HG02763 (cell line): ENCODE data around the gene UAP1.
"Not testable (repeated sequence)": the region's sequence is repeated elsewhere in the genome, so short reads cannot be mapped to it uniquely, and the experiment has no call there.

Experiments
- ATAC-seq: cut with Tn5 transposase; IDR thresholded peaks from one replicate; pipeline ENCODE4 v1.9.1; 2021; ENCODE audit warnings: mild to moderate bottlenecking, moderate library complexity; ENCODE audit not compliant: unreplicated experiment

Gene UAP1

DNA sequence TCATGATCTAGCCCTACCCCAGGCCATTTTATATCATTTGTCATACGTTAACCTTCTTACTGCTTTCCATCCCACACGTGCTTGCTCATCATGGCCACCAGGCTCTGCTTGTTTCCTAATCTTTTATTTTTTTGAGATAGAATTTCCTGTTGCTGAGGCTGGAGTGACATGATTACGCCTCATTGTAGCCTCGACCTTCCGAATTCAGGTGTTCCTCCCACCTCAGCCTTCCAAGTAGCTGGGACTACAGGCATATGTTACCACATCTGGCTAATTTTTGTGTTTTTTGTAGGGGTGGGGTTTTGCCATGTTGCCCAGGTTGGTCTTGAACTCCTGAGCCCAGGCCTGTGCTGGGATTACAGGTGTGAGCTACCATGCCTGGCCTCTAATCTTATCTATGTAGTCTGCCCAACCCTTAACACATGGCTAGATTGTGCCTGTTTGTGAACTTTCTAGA is 3.3 kb downstream of the UAP1 start:
- ATAC-seq: no peak

DNA sequence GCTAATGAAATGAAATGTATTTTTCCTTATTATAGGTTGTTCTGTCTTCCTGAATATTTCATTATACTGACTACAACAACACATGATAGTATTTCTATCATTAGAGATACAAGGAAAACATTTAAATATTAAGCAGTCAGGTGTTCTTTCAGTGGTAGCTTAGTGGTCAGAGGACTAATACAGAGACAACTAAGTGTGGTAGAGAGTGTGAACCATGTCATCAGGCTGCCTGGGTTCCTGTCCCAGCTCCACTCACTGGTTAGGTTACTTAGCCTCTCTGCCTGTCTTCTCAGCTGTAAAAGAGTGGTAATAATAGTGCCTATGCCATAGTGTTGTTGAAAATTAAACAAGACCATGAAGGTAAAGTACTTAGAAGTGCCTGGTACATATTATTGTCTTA is 3.9 kb downstream of the UAP1 start:
- no peak for ATAC-seq

DNA sequence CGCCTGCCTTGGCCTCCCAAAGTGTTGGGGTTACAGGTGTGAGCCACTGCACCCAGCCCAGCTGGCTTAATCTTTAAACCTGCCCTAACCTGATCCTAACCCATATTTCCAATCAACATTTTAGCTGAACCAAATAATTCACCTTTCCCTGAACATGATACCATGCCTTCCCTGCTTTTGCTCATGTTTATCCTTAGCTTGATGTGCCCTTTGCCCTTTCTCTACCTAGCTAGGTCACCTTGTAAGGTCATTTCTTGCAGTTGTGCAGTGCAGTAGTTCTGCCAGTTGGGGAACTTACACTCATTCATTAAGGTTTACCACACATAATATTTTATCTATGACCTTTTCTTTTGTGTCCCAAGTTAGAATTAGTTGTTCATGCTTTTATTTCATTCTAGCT is 5.3 kb downstream of the UAP1 start:
- ATAC-seq: no peak

DNA sequence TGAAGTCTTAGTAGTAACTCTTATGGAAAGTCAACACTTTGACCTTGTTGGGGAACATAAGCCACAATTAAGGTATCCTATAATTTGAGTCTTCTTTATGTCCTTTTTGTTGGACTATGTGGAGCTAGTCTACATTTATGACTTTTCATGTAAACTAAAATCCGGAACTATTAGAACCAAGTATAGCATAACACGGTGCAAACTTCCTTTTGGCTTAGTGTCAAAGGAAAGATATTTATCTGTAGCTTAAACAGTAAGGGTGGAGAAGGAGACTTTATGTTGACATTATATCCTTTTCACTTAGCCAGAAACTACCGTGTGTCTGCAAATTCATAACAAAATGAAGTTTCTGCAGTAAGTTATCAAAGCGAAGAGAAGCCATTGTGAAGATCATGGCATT is 7.3 kb downstream of the UAP1 start:
- no peak for ATAC-seq

DNA sequence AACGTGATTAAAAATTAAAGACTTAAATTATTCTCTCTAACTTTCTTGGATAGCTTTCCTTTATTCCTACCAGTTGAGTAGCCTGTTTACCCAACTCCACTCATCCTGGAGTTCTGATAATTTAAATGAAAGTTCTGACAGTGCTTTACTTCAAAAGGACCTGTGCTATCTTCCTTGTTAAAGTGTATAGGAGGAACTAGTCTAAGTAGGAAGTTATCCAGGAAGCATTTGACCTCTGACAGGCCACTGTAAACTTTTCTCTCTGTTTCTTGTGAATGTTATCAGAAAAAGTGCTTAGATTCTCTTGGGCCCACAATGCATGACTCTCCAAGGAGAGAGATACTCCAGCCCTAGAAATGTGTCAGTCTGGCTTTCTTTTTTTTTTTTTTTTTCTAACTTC is 9.2 kb downstream of the UAP1 start:
- ATAC-seq: no peak

DNA sequence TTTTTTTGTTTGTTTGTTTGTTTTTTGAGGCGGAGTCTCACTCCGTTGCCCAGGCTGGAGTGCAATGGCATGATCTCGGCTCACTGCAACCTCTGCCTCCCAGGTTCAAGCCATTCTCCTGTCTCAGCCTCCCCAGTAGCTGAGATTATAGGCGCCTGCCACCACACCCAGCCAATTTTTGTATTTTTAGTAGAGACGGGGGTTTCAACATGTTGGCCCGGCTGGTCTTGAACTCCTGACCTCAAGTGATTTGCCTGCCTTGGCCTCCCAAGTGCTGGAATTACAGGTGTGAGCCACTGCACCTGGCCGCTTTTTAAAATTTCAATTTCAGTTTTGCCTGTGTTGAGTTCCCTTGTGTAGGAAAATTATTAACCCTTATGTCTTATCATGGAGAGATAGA is 9.6 kb downstream of the UAP1 start:
- ATAC-seq: not testable (repeated sequence)

DNA sequence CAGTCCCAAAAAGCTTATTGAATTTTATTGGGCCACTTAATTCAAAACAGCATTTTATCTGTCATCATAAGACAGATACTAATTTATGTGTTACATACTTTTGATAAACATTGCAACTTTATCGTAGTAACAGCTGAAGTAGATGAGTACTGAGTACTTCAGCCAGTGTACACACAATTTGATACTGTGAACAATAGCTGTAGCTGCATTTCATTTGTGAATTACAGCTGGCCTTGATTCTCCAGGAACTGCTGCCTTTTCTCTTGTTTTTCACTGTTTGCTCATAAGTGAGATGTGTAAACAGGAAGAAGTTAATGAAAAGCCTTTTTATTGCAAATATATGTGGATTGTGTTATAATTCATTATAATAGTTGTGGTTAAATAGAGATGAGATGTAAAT is 10.2 kb downstream of the UAP1 start:
- no peak for ATAC-seq

DNA sequence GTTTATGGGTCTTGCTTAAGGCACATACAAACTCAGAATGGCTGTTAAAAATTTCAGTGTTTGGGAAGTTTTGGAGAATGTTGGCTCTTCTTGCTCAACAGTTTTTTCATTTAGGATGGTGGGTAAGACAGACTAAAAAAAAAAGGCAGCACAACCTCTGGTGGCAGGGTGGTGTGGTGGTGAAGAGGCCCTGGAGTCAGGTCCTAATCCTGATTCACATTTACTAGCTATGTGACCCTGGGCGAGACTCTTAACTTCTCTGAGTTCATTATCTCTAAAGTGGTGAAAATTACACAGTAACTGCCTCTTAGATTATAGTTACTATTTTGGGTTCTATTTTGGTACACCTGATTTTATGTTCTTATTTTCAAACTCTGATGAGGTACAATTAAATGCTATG is 11.6 kb downstream of the UAP1 start:
- ATAC-seq: no peak

DNA sequence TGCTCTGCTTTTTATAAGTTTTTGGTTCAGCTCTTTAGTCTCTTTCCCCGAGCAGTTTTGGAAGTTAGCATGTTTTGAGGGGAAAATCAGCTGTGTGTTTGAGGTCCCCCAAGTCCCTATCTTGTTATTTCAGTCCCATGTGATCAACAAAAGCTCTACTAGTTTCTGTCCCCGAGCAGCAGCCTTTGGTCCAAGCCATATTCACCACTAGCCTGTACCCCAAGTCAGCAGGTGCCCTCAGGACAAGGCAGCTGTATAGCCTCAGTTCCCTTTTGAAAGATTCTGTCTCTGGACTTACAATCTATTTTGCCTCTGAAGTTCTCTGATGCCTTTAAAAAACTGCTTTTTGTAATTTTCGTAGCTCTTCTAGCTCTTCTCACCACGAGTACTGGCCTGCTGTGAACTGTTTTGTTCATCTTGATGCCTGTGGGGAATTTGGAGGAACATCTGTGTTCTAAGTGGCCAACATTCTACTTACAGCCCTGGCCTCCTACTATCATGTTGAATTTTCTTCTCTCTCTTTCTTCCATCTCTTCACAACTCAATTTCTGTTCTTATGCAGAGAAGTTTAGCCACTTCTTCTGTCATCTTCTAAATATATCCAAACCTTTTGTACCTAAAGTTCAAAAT is 16.7 kb downstream of the UAP1 start:
- ATAC-seq: no peak

DNA sequence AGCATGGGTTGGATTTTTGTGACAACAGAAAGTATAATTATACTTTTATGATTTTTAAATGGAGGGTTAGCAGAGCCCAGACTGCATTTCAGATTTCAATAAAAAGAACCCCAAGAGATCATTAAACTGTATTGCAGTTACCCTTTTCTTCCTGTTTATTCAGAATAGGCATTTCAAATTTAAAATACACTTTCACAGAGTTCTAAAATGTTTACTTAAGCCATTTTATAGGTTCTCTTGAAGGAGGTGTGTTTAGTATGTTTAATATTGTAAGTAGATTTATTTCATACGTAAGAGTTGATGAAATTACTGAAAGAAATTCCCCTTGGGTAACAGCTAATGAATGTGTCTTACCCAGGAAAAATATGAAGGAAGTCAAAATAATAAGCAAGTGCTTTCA is 17.4 kb downstream of the UAP1 start:
- no peak for ATAC-seq

DNA sequence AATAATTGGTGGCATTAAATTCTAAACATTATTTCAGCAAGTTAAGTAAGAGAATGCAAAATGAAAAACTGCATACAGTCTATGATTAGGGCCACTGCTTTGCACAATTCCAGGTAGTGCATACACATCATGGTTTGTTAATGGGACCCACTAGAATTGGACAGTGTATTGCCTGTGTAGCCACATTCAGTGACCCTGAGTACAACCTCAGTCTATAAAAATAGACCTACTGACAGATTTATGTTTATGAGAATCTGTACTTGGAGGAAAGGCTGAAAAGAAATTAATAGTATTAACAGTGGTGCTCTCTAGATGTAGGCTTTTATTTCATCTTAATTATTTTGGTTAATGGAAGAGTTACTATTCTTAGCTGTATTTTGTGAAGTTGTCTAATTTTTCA is 18.8 kb downstream of the UAP1 start:
- ATAC-seq: no peak

DNA sequence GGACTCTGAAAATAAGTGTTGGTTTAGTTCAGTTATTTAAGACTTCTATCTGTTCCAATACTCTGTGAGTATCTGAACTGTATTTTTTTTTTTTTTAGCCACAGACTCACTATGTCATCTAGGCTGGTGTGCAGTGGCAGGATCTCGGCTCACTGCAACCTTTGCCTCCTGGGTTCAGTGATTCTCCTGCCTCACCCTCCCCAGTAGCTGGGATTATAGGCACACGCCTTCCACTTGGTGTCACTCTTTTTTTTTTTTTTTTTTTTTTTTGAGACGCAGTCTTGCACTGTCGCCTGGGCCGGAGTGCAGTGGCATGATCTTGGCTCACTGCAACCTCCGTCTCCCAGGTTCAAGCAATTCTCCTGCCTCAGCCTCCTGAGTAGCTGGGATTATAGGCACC is 21.4 kb downstream of the UAP1 start:
- not testable (repeated sequence) for ATAC-seq

DNA sequence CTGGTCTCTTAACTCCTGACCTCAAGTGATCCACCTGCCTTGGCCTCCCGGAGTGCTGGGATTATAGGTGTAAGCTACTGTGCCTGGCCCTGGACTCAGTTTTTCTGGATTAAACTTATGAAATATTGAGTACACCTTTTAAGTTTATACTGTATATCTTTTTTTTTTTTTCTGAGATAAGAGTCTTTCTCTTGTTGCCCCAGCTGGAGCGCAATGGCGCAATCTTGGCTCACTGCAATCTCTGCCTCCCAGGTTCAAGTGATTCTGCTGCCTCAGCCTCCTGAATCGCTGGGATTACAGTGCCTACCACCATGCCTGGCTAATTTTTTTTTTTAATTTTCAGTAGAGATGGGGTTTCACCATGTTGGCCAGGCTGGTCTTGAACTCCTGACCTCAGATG is 23.6 kb downstream of the UAP1 start:
- not testable (repeated sequence) for ATAC-seq

DNA sequence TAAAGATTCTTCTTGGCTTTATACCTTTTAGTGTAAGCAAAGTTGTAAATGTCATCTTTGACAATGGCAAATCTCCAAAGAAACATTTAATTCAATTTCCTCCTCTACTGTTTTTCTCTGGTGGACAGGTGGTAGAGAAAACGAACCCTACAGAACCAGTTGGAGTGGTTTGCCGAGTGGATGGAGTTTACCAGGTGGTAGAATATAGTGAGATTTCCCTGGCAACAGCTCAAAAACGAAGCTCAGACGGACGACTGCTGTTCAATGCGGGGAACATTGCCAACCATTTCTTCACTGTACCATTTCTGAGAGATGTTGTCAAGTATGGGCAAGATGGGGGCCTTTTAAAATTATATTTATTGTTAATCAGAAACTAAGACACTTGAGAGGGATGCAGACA is 25.8 kb downstream of the UAP1 start:
- ATAC-seq: no peak

DNA sequence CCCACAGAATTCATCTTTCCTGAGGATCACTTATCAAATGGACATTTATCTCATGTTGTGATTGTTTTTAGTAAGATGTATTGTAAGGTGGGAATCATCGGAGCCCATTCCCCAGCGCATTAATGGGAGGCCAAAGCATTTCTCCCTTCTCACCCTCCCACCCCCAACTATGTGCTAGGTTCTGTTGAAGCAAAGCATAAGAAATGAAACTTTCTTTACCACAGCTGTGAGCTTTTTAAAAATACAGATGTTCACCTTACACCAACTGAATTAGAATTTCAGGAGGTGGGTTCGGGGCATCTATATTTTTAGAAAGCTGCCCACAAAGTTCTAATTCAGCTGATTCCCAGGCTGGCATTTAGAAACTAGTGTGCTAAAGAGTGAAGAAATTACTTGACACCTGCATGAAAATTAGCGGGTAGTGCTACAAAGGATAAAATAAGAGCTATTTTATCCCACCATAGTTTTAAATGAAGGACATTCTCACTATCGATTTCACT is 26.3 kb downstream of the UAP1 start:
- ATAC-seq: no peak

DNA sequence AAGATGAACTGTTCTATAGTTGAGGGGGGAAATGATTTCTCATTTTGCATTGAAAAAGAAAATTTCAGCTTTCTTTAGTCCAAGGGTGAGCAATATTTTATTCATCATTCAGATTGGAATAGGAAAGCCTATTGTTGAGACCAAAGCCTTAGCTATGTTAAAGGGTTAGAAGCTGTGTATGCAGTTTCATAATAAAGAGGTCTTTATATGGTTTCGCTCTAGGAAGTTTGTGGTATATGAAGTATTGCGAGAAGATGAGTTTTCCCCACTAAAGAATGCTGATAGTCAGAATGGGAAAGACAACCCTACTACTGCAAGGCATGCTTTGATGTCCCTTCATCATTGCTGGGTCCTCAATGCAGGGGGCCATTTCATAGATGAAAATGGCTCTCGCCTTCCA is 28.6 kb downstream of the UAP1 start:
- ATAC-seq: no peak

DNA sequence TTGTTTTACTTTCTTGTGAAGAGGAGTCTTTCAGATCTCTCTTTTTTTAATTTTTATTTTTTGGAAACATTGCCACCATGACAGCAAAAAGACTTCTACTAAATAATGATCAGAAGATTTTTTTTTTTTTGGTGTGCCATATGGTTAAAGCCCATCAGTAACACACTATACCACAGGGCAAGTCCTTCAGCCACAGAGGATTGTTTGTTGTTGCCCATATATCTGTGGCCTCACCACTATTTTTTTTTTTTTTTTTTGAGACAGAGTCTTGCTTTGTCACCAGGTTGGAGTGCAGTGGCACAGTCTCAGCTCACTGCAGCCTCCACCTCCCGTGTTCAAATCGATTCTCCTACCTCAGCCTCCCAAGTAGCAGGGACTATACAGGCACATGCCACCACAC is 29.2 kb downstream of the UAP1 start:
- no peak for ATAC-seq

DNA sequence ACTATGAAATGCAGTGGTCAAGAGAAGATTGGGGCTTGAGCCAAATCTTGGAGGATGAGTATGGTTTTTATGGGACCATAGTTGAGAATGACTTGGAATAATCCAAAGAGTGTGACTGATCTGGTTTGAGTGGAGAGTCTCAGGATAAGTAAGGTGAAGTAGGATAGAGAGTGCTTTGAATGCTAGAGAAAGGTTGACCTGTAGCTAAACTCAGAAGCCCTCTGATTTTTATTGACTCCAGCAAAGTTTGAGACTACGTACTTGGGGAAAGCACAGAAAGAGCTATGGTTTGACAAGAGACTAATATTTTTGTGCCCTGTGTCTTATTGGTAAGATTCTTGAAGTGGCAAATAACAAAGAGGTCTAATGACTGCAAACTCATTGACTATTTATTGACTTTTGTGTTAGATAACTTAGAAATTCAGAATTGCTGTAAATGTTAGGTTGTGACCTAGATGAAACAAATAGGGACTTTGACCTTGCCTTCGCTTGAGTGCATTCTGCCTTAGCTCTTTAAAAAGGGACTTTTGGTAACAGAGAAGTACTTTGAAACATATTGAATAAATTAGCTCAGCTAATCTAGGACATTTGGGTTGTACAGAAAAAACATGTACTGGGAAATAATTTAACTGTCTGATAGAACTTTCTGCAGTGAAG is 35.1 kb downstream of the UAP1 start:
- no peak for ATAC-seq

DNA sequence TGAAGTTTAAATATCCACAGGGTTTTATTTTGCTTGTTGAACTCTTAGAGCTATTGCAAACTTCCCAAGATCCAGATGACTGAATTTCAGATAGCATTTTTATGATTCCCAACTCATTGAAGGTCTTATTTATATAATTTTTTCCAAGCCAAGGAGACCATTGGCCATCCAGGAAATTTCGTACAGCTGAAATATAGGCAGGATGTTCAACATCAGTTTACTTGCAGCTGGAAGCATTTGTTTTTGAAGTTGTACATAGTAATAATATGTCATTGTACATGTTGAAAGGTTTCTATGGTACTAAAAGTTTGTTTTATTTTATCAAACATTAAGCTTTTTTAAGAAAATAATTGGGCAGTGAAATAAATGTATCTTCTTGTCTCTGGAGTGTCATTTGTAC is 37.9 kb downstream of the UAP1 start:
- ATAC-seq: no peak

DNA sequence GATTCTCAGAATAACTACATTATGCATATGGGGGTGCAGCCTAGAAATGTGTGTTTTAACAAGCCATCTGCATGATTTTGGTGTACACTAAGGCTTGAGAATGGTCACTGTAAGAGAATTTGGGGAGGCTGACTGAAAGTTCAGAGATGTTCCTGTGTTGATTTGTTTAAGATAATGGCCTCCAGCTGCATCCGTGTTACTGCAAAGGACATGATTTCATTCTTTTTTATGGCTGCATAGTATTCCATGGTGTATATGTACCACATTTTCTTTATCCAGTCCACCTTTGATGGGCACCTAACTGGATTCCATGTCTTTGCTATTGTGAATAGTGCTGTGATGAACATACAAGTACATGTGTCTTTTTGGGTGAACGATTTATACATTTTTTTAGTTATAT is 41.6 kb downstream of the UAP1 start:
- ATAC-seq: not testable (repeated sequence)

DNA sequence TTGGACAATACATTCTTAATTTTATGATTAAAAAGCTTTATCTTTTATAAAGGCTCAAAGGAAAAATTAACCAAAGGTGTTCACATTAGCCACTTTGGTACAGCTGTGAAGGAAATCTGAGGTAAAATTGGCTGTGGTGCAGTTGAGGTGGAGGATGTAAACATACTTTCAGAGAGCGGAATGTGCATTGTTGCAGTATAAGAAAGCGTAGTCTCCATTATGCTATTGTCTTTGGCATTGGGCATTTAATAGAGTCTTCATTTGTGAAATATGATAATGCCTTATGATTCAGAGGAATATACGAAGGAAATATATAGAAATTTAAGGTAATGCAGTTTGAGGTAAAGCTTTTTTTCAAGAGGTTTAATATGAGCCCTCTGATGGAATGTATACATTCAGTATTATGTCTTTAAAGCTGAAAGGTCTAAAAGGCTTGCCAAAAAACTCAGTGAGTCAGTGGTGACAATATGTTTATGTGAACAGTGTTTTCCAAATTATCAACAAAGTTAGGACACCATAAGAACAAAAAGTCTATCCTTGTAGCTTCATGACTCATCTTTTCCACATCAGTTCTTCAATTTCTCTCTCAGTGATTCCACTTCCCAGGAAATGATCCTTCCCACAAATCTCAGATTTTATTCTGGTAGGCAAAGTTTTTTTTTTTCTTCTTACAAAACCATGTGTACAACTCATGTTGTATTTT is 43.9 kb downstream of the UAP1 start:
- no peak for ATAC-seq

DNA sequence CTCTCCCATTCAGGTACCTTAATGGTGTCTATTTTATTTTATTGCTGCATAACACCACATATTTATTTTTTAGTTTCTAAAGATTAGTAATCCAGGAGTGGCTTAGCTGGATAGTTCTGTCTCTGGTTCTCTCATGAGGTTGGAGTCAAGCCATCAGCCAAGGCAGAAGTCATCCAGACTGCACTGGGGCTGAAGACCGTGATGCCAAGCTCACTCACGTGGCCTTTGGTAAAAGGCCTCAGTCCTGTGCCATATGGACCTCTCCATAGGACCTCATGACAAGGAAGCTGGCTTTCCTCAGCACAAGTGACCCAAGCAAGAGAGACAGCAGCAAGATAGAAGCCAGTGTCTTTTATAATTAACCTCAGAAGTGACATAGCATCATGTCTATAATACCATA is 47.8 kb downstream of the UAP1 start:
- no peak for ATAC-seq
